AG09309 (cell line): ENCODE measurements around the gene RHEBL1.
"Not testable (repeated sequence)": the region's sequence is repeated elsewhere in the genome, so short reads cannot be mapped to it uniquely, and the experiment has no call there.

Experiments
- DNase-seq: peaks from one replicate; pipeline ENCODE4 v3.0.0-alpha.2; 2010; ENCODE audit warnings: low read depth
- H3K4me3 ChIP-seq: 2 replicates; pipeline ENCODE4 v1.5.1; 2011; ENCODE audit warnings: mild to moderate bottlenecking, low read depth, low read length, moderate library complexity; ENCODE audit not compliant: control insufficient read depth
- CTCF ChIP-seq: IDR thresholded peaks from 2 replicates; pipeline ENCODE4 v1.5.1; 2011; ENCODE audit warnings: mild to moderate bottlenecking, low read depth, low read length, inconsistent platforms; ENCODE audit not compliant: insufficient read depth, control insufficient read depth; ENCODE audit errors: missing control alignments

RHEBL1 gene

GRCh38 chr12:49079793-49080192 is 10.0 kb upstream of the RHEBL1 start:
- no peak for DNase-seq
- no peak for TF ChIP-seq CTCF

DNA sequence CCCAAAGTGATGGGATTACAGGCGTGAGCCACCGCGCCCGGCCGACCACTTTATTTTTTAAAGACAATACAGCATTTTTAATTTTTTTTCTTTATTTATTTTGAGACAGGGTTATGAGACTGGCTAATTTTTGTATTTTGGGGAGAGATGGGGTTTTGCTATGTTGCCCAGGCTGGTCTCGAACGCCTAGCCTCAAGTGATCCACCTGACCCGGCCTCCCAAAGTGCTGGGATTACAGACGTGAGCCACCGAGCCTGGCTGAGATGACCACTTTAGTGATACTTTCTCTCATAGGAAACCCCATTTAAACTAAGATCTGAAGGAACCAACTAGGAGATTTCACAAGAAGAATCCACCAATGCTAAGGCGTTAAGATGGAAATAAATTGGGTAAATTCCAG is 1.2 kb upstream of the RHEBL1 start:
- no peak overlapping the region for H3K4me3 ChIP-seq
- TF ChIP-seq CTCF = no peak
- no peak for DNase-seq

More at GRCh38 chr12:49079793-49080192, 10.0 kb upstream of the RHEBL1 start:
- H3K4me3 ChIP-seq = no peak overlapping the region

GRCh38 chr12:49068879-49069506 is 786 bp downstream of the RHEBL1 start:
- H3K4me3 ChIP-seq = peak overlapping the region; percentile 94
- no peak for DNase-seq
- TF ChIP-seq CTCF = no peak

DNA sequence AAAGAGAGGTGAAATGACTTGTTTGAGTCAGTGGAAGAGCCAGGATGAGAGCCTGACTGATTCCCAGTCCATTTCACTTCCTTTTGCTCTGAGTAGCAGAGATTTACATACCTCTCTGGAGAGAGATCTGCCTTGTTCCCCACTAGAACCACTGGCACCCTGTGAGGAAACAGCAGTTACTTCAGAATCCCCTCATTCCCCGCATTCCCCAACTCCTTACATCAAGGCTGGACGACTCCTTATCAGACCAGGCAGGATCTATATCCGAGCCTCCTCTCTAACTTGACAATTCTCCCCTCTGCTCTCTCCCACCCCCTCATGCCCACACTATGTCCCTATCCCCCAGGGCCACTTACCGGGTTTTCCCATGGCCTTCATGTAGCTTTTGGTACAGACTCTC is 3.7 kb downstream of the RHEBL1 start:
- no peak for TF ChIP-seq CTCF
- no peak overlapping the region for H3K4me3 ChIP-seq

GRCh38 chr12:49064767-49065152 is 5.0 kb downstream of the RHEBL1 start:
- no peak for DNase-seq
- no peak for TF ChIP-seq CTCF
- no peak overlapping the region for H3K4me3 ChIP-seq

More for the DNA sequence above, 3.7 kb downstream of the RHEBL1 start:
- no peak for DNase-seq

DNA sequence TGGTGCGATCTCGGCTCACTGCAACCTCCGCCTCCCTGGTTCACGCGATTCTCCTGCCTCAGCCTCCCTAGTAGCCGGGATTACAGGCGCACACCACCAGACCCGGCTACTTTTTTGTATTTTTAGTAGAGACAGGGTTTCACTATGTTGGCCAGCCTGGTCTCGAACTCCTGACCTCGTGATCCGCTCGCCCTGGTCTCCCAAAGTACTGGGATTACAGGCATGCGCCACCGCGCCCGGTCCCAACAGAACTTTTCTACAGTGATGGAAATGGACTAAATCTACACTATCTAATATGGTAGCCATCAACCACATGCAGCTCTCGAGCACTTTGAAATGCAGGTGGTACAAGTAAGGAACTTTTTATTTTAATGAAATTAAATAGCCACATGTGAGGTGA is 7.9 kb downstream of the RHEBL1 start:
- DNase-seq, H3K4me3 ChIP-seq: not testable (repeated sequence)

DNA sequence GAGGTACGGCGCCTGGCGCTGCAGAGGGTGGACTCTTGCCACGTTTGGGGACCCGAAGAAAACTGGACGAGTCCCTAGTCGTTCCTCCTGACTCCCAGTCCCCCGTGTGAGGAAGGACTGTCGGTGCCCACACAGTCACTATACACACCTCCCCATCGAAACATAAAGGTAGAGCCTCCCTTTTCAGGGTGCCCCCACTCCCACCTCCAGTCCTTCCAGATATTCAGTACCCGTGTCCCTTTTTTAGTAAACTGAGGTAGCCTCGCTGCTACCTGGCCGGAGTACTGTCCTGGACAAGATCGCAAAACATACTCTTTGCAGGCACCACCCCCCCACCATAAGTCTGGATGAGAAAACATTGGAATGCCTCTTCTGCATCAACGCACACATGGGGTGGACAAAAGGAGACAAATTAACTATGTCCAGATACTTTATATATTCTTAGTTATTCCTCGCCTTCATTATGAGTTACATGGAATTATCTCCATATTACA is 8.6 kb downstream of the RHEBL1 start:
- TF ChIP-seq CTCF = no peak
- no peak for DNase-seq
- peak overlapping the region; percentile 88 for H3K4me3 ChIP-seq
